GM23338 (cell line): ENCODE measurements around the gene PACS2. TPM values are rescaled to one million over a fixed set of nuclear protein-coding genes. Genes with fewer than 3 reads are reported as not detected.

ENCODE experiments used
- ATAC-seq: fragments of 200-7000 bp; cut with Tn5 transposase; 3 replicates; pipeline ENCODE4 v1.9.1; 2020
- DNase-seq: peaks from one replicate; pipeline ENCODE4 v3.0.0-alpha.2; 2015; ENCODE audit warnings: low spot score
- H2AFZ ChIP-seq: fragments of 200-600 bp; sonication (generic); 2 replicates; pipeline ENCODE4 v1.8.0; 2016; ENCODE audit warnings: antibody characterized with exemption, mild to moderate bottlenecking, moderate library complexity
- H3F3A ChIP-seq: fragments of 200-600 bp; sonication (generic); replicated peaks from 2 replicates; pipeline ENCODE4 v1.8.0; 2017; ENCODE audit warnings: antibody characterized with exemption, mixed run types, low read depth
- H3K27ac ChIP-seq: fragments of 200-600 bp; sonication (generic); 2 replicates; pipeline ENCODE4 v1.6.1; 2016; ENCODE audit warnings: low read depth
- H3K27me3 ChIP-seq: fragments of 200-600 bp; sonication (generic); 2 replicates; pipeline ENCODE4 v1.8.0; 2016; ENCODE audit warnings: mild to moderate bottlenecking, mixed run types, moderate library complexity; ENCODE audit not compliant: insufficient read depth
- H3K36me3 ChIP-seq: fragments of 200-600 bp; sonication (generic); 2 replicates; pipeline ENCODE4 v1.8.0; 2016; ENCODE audit warnings: mild to moderate bottlenecking; ENCODE audit not compliant: insufficient read depth
- H3K4me1 ChIP-seq: fragments of 200-600 bp; sonication (generic); 2 replicates; pipeline ENCODE4 v1.8.0; 2016; ENCODE audit warnings: mild to moderate bottlenecking, moderate library complexity; ENCODE audit not compliant: insufficient read depth
- H3K4me2 ChIP-seq: fragments of 200-600 bp; sonication (generic); 2 replicates; pipeline ENCODE4 v1.7.1; 2017; ENCODE audit warnings: mixed run types
- H3K4me3 ChIP-seq: fragments of 200-600 bp; sonication (generic); 2 replicates; pipeline ENCODE4 v1.6.1; 2016; ENCODE audit warnings: mixed run types
- H3K79me2 ChIP-seq: fragments of 200-600 bp; sonication (generic); replicated peaks from 2 replicates; pipeline ENCODE4 v1.8.0; 2017; ENCODE audit warnings: mild to moderate bottlenecking; ENCODE audit not compliant: insufficient read depth
- H3K9me2 ChIP-seq: fragments of 200-600 bp; sonication (generic); 2 replicates; pipeline ENCODE4 v1.8.0; 2017; ENCODE audit not compliant: insufficient read depth
- H4K20me1 ChIP-seq: fragments of 200-600 bp; sonication (generic); replicated peaks from 2 replicates; pipeline ENCODE4 v1.8.0; 2017; ENCODE audit warnings: mild to moderate bottlenecking; ENCODE audit not compliant: insufficient read depth
- H3K27ac Mint-ChIP-seq: 2 replicates; pipeline ENCODE4 v1.8.0; 2020; ENCODE audit warnings: inconsistent platforms, mild to moderate bottlenecking, moderate library complexity, mixed read lengths
- H3K27me3 Mint-ChIP-seq: 3 replicates; pipeline ENCODE4 v1.8.0; 2022; ENCODE audit warnings: low read depth, mild to moderate bottlenecking, moderate library complexity, mixed read lengths, inconsistent platforms; ENCODE audit not compliant: insufficient read depth, poor library complexity
- H3K36me3 Mint-ChIP-seq: 3 replicates; pipeline ENCODE4 v1.8.0; 2021; ENCODE audit warnings: low read depth, mild to moderate bottlenecking, inconsistent platforms, moderate library complexity, mixed read lengths
- H3K4me1 Mint-ChIP-seq: 3 replicates; pipeline ENCODE4 v1.8.0; 2020; ENCODE audit warnings: mild to moderate bottlenecking, inconsistent platforms, mixed read lengths
- H3K4me3 Mint-ChIP-seq: 3 replicates; pipeline ENCODE4 v1.8.0; 2021; ENCODE audit warnings: moderate library complexity, mild to moderate bottlenecking, inconsistent platforms, mixed read lengths
- H3K9me3 Mint-ChIP-seq: 3 replicates; pipeline ENCODE4 v1.8.0; 2020; ENCODE audit warnings: moderate library complexity, mild to moderate bottlenecking, inconsistent platforms, mixed read lengths
- CREB1 ChIP-seq: fragments of 250-450 bp; sonication (Bioruptor Pico); IDR thresholded peaks from 2 replicates; pipeline ENCODE4 v1.5.0; 2020; ENCODE audit warnings: low read depth, mild to moderate bottlenecking, moderate library complexity
- CTCF ChIP-seq, 2 experiments: fragments of 200-600 bp in 1 of 2; sonication (generic) in 1 of 2; conservative IDR thresholded peaks; 2 replicates each; pipeline versions ENCODE4 v1.5.1 to v1.6.1; 2016 to 2017; ENCODE audit warnings: antibody characterized with exemption in 2 of 2, low read depth in 2 of 2, mild to moderate bottlenecking in 2 of 2, moderate library complexity in 1 of 2
- EZH2 ChIP-seq: fragments of 200-600 bp; sonication (generic); IDR thresholded peaks from one replicate; pipeline ENCODE4 v1.8.0; 2017; ENCODE audit warnings: antibody characterized with exemption, mild to moderate bottlenecking, low read depth; ENCODE audit not compliant: unreplicated experiment
- NANOG ChIP-seq: IDR thresholded peaks from 2 replicates; pipeline ENCODE4 v1.6.1; 2016; ENCODE audit warnings: antibody characterized with exemption, borderline replicate concordance
- POLR2AphosphoS5 ChIP-seq: IDR thresholded peaks from 2 replicates; pipeline ENCODE4 v1.6.1; 2016; ENCODE audit warnings: antibody characterized with exemption, low read depth
- STAT1 ChIP-seq: IDR thresholded peaks from one replicate; pipeline ENCODE4 v1.6.1; 2016; ENCODE audit warnings: antibody characterized with exemption; ENCODE audit not compliant: unreplicated experiment
- ZNF462 ChIP-seq: fragments of 250-450 bp; sonication (Bioruptor Pico); IDR thresholded peaks from 2 replicates; pipeline ENCODE4 v1.5.0; 2020; ENCODE audit warnings: mild to moderate bottlenecking, moderate library complexity
- polyA plus RNA-seq: library from polyadenylated mRNA; unstranded; fragments of >200 nt; fragmentation: Nextera tagmentation; extraction: Ambion mirVana; gene quantifications from 2 replicates; pipeline ENCODE4 v1.2.1, GENCODE V29; 2016
- total RNA-seq: library from RNA; depleted of rRNA; stranded (reverse); fragments of >200 nt; shearing (Covaris generic); gene quantifications from 2 replicates; pipeline ENCODE4 v1.2.3, GENCODE V29; 2014
- TF ChIP-seq, protein P1 (sequence below): IDR thresholded peaks from one replicate; pipeline ENCODE4 v1.6.1; 2018; ENCODE audit warnings: antibody characterized with exemption; ENCODE audit not compliant: unreplicated experiment

PACS2 gene
- total and polyA plus RNA-seq, 2 experiments from 2014 or later = 22.5 to 79.0 TPM

GRCh38 chr14:105440554-105440900 is 126.0 kb downstream of the PACS2 start:
- H3K4me1 Mint-ChIP-seq = peaks cover 4% of the 10 kb centered on the region; the same call in 2 of the 3 replicates
- no peaks in the 10 kb centered on the region for H3F3A ChIP-seq
- H3K27ac Mint-ChIP-seq = no peak overlapping the region
- H4K20me1 ChIP-seq = peaks cover 26% of the 10 kb centered on the region
- peaks cover 20% of the 10 kb centered on the region for H3K36me3 Mint-ChIP-seq
- ATAC-seq (no peak), DNase-seq (no peak)
- no peaks in the 10 kb centered on the region for H3K9me3 Mint-ChIP-seq
- peaks cover 5% of the 10 kb centered on the region for H3K27me3 Mint-ChIP-seq
- H3K9me2 ChIP-seq = no peaks in the 10 kb centered on the region
- no peak overlapping the region for H2AFZ ChIP-seq
- H3K36me3 ChIP-seq = no peaks in the 10 kb centered on the region
- H3K4me2 ChIP-seq = no peak overlapping the region
- no peaks in the 10 kb centered on the region for H3K27me3 ChIP-seq
- peaks cover 33% of the 10 kb centered on the region for H3K79me2 ChIP-seq
- H3K4me3 ChIP-seq = no peak overlapping the region
- H3K4me1 ChIP-seq = no peaks in the 10 kb centered on the region
- TF ChIP-seq ZNF462 (CRISPR knock-in tag) (no peak), CREB1 (CRISPR knock-in tag) (no peak), CTCF (conservative IDR thresholded peaks at IDR 0.05; ENCODE audit: low read depth in 2 of 2) (no peak), EZH2 (no peak), NANOG (no peak), POLR2AphosphoS5 (no peak), STAT1 (no peak)
- TF ChIP-seq, protein P1, sequence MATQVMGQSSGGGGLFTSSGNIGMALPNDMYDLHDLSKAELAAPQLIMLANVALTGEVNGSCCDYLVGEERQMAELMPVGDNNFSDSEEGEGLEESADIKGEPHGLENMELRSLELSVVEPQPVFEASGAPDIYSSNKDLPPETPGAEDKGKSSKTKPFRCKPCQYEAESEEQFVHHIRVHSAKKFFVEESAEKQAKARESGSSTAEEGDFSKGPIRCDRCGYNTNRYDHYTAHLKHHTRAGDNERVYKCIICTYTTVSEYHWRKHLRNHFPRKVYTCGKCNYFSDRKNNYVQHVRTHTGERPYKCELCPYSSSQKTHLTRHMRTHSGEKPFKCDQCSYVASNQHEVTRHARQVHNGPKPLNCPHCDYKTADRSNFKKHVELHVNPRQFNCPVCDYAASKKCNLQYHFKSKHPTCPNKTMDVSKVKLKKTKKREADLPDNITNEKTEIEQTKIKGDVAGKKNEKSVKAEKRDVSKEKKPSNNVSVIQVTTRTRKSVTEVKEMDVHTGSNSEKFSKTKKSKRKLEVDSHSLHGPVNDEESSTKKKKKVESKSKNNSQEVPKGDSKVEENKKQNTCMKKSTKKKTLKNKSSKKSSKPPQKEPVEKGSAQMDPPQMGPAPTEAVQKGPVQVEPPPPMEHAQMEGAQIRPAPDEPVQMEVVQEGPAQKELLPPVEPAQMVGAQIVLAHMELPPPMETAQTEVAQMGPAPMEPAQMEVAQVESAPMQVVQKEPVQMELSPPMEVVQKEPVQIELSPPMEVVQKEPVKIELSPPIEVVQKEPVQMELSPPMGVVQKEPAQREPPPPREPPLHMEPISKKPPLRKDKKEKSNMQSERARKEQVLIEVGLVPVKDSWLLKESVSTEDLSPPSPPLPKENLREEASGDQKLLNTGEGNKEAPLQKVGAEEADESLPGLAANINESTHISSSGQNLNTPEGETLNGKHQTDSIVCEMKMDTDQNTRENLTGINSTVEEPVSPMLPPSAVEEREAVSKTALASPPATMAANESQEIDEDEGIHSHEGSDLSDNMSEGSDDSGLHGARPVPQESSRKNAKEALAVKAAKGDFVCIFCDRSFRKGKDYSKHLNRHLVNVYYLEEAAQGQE = no peak
- H3K27ac ChIP-seq = no peak overlapping the region
- no peak overlapping the region for H3K4me3 Mint-ChIP-seq
